ENCODE results near the gene NFE2. TPM values are rescaled to one million over a fixed set of nuclear protein-coding genes. Genes with fewer than 3 reads are reported as not detected.

NFE2 gene
- total RNA-seq, 4 donors from 2014 or later, result 0.40 to 1.2 TPM; not detected in 2

- Histone ChIP-seq H3K36me3 (no peaks in the 10 kb centered on the region), H3K4me1 (no peaks in the 10 kb centered on the region), H3K9me3 (no peaks in the 10 kb centered on the region), H3K4me3 (no peak overlapping the region), H3K27ac (peak overlapping the region in 1 of 2 donors; percentile 21), H3K27me3 (no peaks in the 10 kb centered on the region)
- intact Hi-C loops (cut with DNase I; ENCODE audit: low total_unique reads), result no loop called here
- no peak for DNase-seq
- TF ChIP-seq CTCF (IDR thresholded peaks at IDR 0.05) (no peak), POLR2A (IDR thresholded peaks at IDR 0.05) (no peak)
Measured at GRCh38 chr12:54272214-54272613, 28.6 kb downstream of the NFE2 start.

- Histone ChIP-seq H3K4me1 (no peaks in the 10 kb centered on the region), H3K9me3 (no peaks in the 10 kb centered on the region), H3K27me3 (no peaks in the 10 kb centered on the region), H3K27ac (no peak overlapping the region), H3K36me3 (no peaks in the 10 kb centered on the region), H3K4me3 (no peak overlapping the region)
- TF ChIP-seq CTCF (IDR thresholded peaks at IDR 0.05) (no peak), POLR2A (IDR thresholded peaks at IDR 0.05) (no peak)
- no peak for DNase-seq
- intact Hi-C loops (cut with DNase I; ENCODE audit: low total_unique reads), result no loop called here
Measured at GRCh38 chr12:54270345-54270744, 30.5 kb downstream of the NFE2 start.

GRCh38 chr12:54266852-54267251 lies 34.0 kb downstream of the NFE2 start:
- intact Hi-C loops (cut with DNase I; ENCODE audit: low total_unique reads), result no loop called here
- no peak overlapping the region for H3K27ac ChIP-seq
- H3K9me3 ChIP-seq, result no peaks in the 10 kb centered on the region
- no peak for DNase-seq
- TF ChIP-seq POLR2A (IDR thresholded peaks at IDR 0.05) (no peak), CTCF (IDR thresholded peaks at IDR 0.05) (no peak)
- no peaks in the 10 kb centered on the region for H3K27me3 ChIP-seq
- no peak overlapping the region for H3K4me3 ChIP-seq
- H3K4me1 ChIP-seq, result peaks cover 0 to 8% of the 10 kb centered on the region in 2 donors
- no peaks in the 10 kb centered on the region for H3K36me3 ChIP-seq

- Histone ChIP-seq H3K4me3 (no peak overlapping the region), H3K27me3 (no peaks in the 10 kb centered on the region), H3K9me3 (no peaks in the 10 kb centered on the region), H3K27ac (peak overlapping the region in 1 of 2 donors; percentile 5), H3K36me3 (no peaks in the 10 kb centered on the region), H3K4me1 (peaks cover 0 to 8% of the 10 kb centered on the region in 2 donors)
- TF ChIP-seq POLR2A (IDR thresholded peaks at IDR 0.05) (no peak), CTCF (IDR thresholded peaks at IDR 0.05) (no peak)
- intact Hi-C loops (cut with DNase I; ENCODE audit: low total_unique reads), result no loop called here
- no peak for DNase-seq
Measured at GRCh38 chr12:54265364-54265812, 35.4 kb downstream of the NFE2 start.

GRCh38 chr12:54262403-54262925 lies 38.4 kb downstream of the NFE2 start:
- Histone ChIP-seq H3K9me3 (no peaks in the 10 kb centered on the region), H3K4me3 (no peak overlapping the region), H3K27me3 (no peaks in the 10 kb centered on the region), H3K4me1 (peaks cover 0 to 8% of the 10 kb centered on the region in 2 donors), H3K36me3 (no peaks in the 10 kb centered on the region), H3K27ac (peak overlapping the region; percentile 13 to 33)
- intact Hi-C loops (cut with DNase I; ENCODE audit: low total_unique reads), result no loop called here
- DNase-seq, result no peak
- no peak for TF ChIP-seq POLR2A (IDR thresholded peaks at IDR 0.05)
- no peak for TF ChIP-seq CTCF (IDR thresholded peaks at IDR 0.05)

Measured in uterus (tissue), 4 donors.